Gastroesophageal sphincter (tissue), 4 donors: ENCODE measurements around the gene P3H1. TPM values are rescaled to one million over a fixed set of nuclear protein-coding genes. Genes with fewer than 3 reads are reported as not detected.

Experiments used
- ATAC-seq: fragments of 150-250 bp; one replicate; pipeline ENCODE4 v1.9.1; 2016; ENCODE audit warnings: mild to moderate bottlenecking, moderate library complexity
- H3K27ac ChIP-seq, 4 donors: fragments of 200-600 bp; sonication (generic) in 3 of 4; 1 replicate in 3 of 4; 2 replicates in 1 of 4; pipeline ENCODE4 v1.5.1; 2016 to 2019
- H3K27me3 ChIP-seq: fragments of 200-600 bp; sonication (generic); one replicate; pipeline ENCODE4 v1.5.1; 2019
- H3K36me3 ChIP-seq, 2 donors: fragments of 200-600 bp; sonication (generic); one replicate each; pipeline ENCODE4 v1.5.1; 2019; ENCODE audit warnings: control low read depth in 1 of 2
- H3K4me1 ChIP-seq, 3 donors: fragments of 200-600 bp; sonication (generic); 1 replicate in 2 of 3; 2 replicates in 1 of 3; pipeline ENCODE4 v1.5.1; 2016 to 2019; ENCODE audit warnings: control low read depth in 2 of 3
- H3K4me3 ChIP-seq, 2 donors: fragments of 200-600 bp; sonication (generic); one replicate each; pipeline ENCODE4 v1.5.1; 2019; ENCODE audit warnings: mild to moderate bottlenecking in 1 of 2, moderate library complexity in 1 of 2
- H3K9me3 ChIP-seq, 3 donors: fragments of 200-600 bp; sonication (generic); one replicate each; pipeline ENCODE4 v1.5.1; 2017 to 2019; ENCODE audit warnings: control low read depth in 2 of 3
- CTCF ChIP-seq, 4 experiments: fragments of 200-600 bp in 2 of 4; fragments of 450-650 bp in 2 of 4; sonication (generic) in 1 of 4; IDR thresholded peaks; one replicate each; pipeline ENCODE4 v1.5.1; 2017 to 2019; ENCODE audit warnings: antibody characterized with exemption in 4 of 4, mild to moderate bottlenecking in 2 of 4, moderate library complexity in 2 of 4
- EP300 ChIP-seq: sonication (generic); formaldehyde crosslinking; IDR thresholded peaks from one replicate; pipeline ENCODE4 v1.6.1; 2017; ENCODE audit warnings: antibody characterized with exemption, mild to moderate bottlenecking
- POLR2A ChIP-seq, 2 donors: fragments of 450-650 bp; IDR thresholded peaks; one replicate each; pipeline ENCODE4 v1.6.1; 2017; ENCODE audit warnings: antibody characterized with exemption in 2 of 2, mild to moderate bottlenecking in 2 of 2, moderate library complexity in 1 of 2
- POLR2AphosphoS5 ChIP-seq: sonication (generic); formaldehyde crosslinking; IDR thresholded peaks from one replicate; pipeline ENCODE4 v1.6.1; 2017; ENCODE audit warnings: antibody characterized with exemption
- whole genome bisulfite sequencing, 2 donors: methylation state at CpG; one replicate each; pipeline ENCODE4 v1.1.5; 2018; ENCODE audit warnings: low coverage in 1 of 2; 5-methylcytosine and 5-hydroxymethylcytosine counted together
- total RNA-seq, 4 donors: library from RNA; depleted of rRNA; stranded (reverse); fragments of >200 nt; gene quantifications; one replicate each; pipeline ENCODE4 v1.1.0, GENCODE V29; 2016

Gene P3H1
- total RNA-seq, 4 donors from 2014 or later = 21.7 to 27.4 (median 23.0) TPM

DNA sequence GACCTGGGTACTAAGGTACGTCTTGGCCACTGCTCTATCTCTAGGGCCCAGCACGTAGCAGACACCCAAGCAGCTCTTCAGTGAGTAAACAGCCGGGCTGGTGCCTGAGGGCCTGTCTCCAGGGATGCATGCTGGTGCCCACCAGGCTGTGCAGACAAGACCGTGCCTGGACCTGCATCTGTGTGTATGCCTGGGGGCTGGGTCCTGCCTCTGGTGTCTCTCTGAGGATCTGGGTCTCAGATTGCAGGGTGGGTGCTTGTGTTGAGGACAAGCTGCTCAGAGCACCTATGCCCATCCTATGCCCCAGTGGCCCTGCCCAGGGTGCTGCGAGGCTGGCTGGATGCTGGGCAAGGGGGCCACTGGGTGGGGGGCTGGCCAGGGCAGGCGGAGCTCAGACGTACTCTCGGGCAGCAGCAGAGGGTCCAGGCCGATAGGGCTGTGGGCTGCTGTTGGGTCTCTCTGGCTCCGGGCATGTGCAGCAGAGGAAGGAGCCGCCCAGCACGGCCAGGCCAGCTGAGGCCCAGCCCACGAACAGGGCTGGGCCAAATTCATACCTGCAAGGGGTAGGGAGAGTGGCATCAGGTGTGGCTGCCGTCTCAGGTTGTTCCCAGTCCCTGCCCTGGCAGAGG is 31.2 kb downstream of the P3H1 start:
- TF ChIP-seq CTCF (IDR thresholded peaks at IDR 0.05) = no peak
- TF ChIP-seq EP300 = no peak
- TF ChIP-seq POLR2A (IDR thresholded peaks at IDR 0.05) = no peak
- TF ChIP-seq POLR2AphosphoS5 = no peak

GRCh38 chr1:42735056-42735455 is 31.8 kb downstream of the P3H1 start:
- no peak for ATAC-seq
- H3K9me3 ChIP-seq = no peaks in the 10 kb centered on the region
- no peak overlapping the region for H3K27ac ChIP-seq
- peaks cover 7% of the 10 kb centered on the region for H3K27me3 ChIP-seq
- TF ChIP-seq EP300 (no peak), POLR2A (IDR thresholded peaks at IDR 0.05) (no peak), POLR2AphosphoS5 (no peak), CTCF (IDR thresholded peaks at IDR 0.05) (no peak)
- WGBS, 2 donors = 71 to 80% methylated on average over 3 to 6 of the region's 11 CpGs
- H3K36me3 ChIP-seq = no peaks in the 10 kb centered on the region
- H3K4me1 ChIP-seq = no peaks in the 10 kb centered on the region
- H3K4me3 ChIP-seq = no peak overlapping the region

More for the DNA sequence above, 31.2 kb downstream of the P3H1 start:
- peaks cover 7% of the 10 kb centered on the region for H3K27me3 ChIP-seq
- 72% methylated on average over 3 of the region's 14 CpGs; no CpG with 5 or more reads in 1 of the 2 donors for WGBS, 2 donors
- H3K4me3 ChIP-seq = no peak overlapping the region
- no peak for ATAC-seq
- H3K27ac ChIP-seq = no peak overlapping the region
- no peaks in the 10 kb centered on the region for H3K4me1 ChIP-seq
- H3K9me3 ChIP-seq = no peaks in the 10 kb centered on the region
- H3K36me3 ChIP-seq = no peaks in the 10 kb centered on the region

DNA sequence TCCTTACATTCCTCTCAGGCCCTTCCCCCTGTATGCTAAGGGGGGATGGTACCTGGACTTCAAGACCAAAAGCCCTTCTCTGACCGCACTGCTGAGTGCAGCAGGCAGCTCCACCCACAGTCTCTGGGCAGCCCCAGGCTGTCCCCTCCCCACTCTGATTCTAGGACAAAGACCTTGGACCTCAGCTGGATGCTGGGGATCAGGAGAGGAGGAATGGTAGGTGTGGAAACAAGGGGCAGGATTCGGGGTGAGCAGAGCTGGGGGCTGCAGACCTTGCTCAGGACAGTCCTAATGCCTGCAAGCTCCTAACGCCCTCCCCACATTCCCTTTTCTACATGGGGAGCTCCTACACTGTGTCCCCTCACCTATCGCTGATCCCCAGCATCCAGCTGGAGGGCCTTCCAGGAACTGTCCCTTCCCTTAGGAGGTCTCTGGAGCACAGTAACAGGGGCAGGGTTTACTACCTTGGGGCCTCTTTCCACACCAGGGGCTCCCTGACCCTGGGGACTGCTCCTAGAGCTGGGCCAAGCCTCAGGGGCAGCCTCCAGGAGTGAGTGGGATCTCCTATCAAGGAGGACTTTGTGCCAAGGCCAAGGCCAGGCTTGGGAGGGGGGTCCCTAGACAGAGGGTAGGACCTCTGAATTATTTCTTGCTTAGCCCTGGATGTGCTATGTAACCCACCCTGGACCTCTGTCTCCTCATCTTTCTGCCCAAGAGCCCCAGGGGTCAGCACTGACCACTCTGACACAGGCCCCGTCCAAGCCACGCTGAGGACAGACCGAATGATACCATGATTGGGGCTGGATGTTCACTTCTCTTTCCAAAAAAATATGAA is 32.4 kb downstream of the P3H1 start:
- peaks cover 7% of the 10 kb centered on the region for H3K27me3 ChIP-seq
- 100% methylated on average over 1 of the region's 7 CpGs; no CpG with 5 or more reads in 1 of the 2 donors for WGBS, 2 donors
- no peaks in the 10 kb centered on the region for H3K4me1 ChIP-seq
- no peak for ATAC-seq
- H3K27ac ChIP-seq = no peak overlapping the region
- H3K4me3 ChIP-seq = no peak overlapping the region
- H3K9me3 ChIP-seq = no peaks in the 10 kb centered on the region
- TF ChIP-seq POLR2AphosphoS5 = no peak
- TF ChIP-seq CTCF (IDR thresholded peaks at IDR 0.05) = no peak
- no peak for TF ChIP-seq POLR2A (IDR thresholded peaks at IDR 0.05)
- TF ChIP-seq EP300 = no peak
- no peaks in the 10 kb centered on the region for H3K36me3 ChIP-seq

GRCh38 chr1:42733415-42734200 is 33.2 kb downstream of the P3H1 start:
- 81 to 86% methylated on average over 3 to 4 of the region's 12 CpGs for WGBS, 2 donors
- H3K4me1 ChIP-seq = no peaks in the 10 kb centered on the region
- H3K27ac ChIP-seq = no peak overlapping the region
- ATAC-seq = no peak
- H3K9me3 ChIP-seq = no peaks in the 10 kb centered on the region
- TF ChIP-seq POLR2AphosphoS5 (no peak), POLR2A (IDR thresholded peaks at IDR 0.05) (no peak), CTCF (IDR thresholded peaks at IDR 0.05) (no peak), EP300 (no peak)
- H3K36me3 ChIP-seq = no peaks in the 10 kb centered on the region
- H3K27me3 ChIP-seq = peaks cover 7% of the 10 kb centered on the region
- H3K4me3 ChIP-seq = no peak overlapping the region
